ENCODE data around the gene GATC. TPM values are rescaled to one million over a fixed set of nuclear protein-coding genes. Genes with fewer than 3 reads are reported as not detected.

GATC gene
- total and polyA plus RNA-seq, 2 donors (not counting 3 experiments of a cell fraction or from before 2014, with no cell fraction given): 13.0 to 28.8 TPM

DNA sequence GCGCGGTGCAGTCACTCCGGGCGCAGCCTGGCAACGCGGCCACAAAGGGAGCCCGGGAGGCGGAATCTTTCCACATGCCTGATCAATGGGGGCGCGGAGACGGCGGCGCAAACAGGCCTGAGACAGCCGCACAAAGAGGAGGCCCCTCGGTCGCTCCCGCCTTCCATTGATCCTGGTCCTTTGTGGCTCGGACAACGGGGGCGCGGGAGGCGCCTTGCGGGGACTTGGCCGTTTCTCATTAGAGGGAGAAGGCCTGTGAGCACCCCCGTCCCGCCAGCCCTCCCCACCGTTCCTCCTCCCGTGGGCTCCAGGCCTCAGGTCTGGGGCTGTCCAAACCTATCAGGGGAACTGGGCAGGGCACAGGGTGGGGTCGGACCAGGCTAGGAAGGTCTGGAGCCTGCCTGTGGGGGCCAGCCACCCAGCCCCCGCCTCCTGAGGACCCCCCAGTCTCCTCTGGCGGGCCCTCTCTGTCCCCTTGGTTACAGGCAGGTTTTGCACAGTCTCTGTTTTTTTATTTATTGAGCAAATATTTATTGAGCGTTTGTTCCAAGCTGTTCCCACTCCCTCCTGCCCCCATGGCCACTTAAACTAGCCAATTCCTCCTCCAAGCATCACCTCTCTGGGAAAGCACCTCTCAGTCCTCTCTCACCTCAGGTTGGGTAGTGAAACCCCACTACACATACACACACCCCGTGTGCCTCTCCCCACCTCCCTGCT, 48.3 kb upstream of the GATC start:
- no peak for DNase-seq (ENCODE audit: low read depth, low spot score)
- FAIRE-seq: no peak
- no peaks in the 10 kb centered on the region for H3K79me2 ChIP-seq (ENCODE audit: control insufficient read depth, insufficient read depth, low read length)
- H3K4me3 ChIP-seq (replicated peaks in 1 of 3; ENCODE audit: insufficient read depth in 1 of 3, low read depth in 1 of 3, low read length in 3 of 3): no peak overlapping the region
- TF ChIP-seq POLR2A (IDR thresholded peaks at IDR 0.05; ENCODE audit: low read depth, low read length): no peak
- H3K4me2 ChIP-seq (ENCODE audit: insufficient read depth, low read length): no peak overlapping the region
- intact Hi-C loops (cut with micrococcal nuclease) (no loop called here), dilution Hi-C loops (cut with MboI; ENCODE audit: extremely low pct_ligation_motif_present, low sequenced_read_pairs) (no loop called here)
- H3K27ac ChIP-seq (ENCODE audit: insufficient read depth, low read depth, low read length): no peak overlapping the region
- no peak overlapping the region for H3K9ac ChIP-seq (replicated peaks; ENCODE audit: extremely low read depth, insufficient read depth, low read length)
- no peaks in the 10 kb centered on the region for H3K36me3 ChIP-seq (ENCODE audit: control insufficient read depth in 2 of 2, extremely low read depth in 1 of 2, insufficient read depth in 2 of 2, low read length in 2 of 2)
- no peaks in the 10 kb centered on the region for H4K20me1 ChIP-seq (replicated peaks; ENCODE audit: control insufficient read depth, extremely low read depth, insufficient read depth, low read length)
- no TSS peak for BruUV-seq (replicated peaks)
- no peaks in the 10 kb centered on the region for H3K4me1 ChIP-seq (ENCODE audit: control insufficient read depth, extremely low read depth, insufficient read depth, low read length)
- H3K9me3 ChIP-seq (replicated peaks; ENCODE audit: control insufficient read depth, insufficient read depth, low read length): no peaks in the 10 kb centered on the region
- ChIA-PET CTCF (no interaction called here), POLR2A (no interaction called here)
- no peak overlapping the region for H2AFZ ChIP-seq (ENCODE audit: low read depth, low read length)
- peaks cover 11 to 13% of the 10 kb centered on the region in 2 experiments for H3K27me3 ChIP-seq (ENCODE audit: control insufficient read depth in 2 of 2, insufficient read depth in 2 of 2, low read length in 2 of 2)
- H3K9me1 ChIP-seq (replicated peaks; ENCODE audit: control insufficient read depth, extremely low read depth, insufficient read depth, low read length): no peaks in the 10 kb centered on the region

DNA sequence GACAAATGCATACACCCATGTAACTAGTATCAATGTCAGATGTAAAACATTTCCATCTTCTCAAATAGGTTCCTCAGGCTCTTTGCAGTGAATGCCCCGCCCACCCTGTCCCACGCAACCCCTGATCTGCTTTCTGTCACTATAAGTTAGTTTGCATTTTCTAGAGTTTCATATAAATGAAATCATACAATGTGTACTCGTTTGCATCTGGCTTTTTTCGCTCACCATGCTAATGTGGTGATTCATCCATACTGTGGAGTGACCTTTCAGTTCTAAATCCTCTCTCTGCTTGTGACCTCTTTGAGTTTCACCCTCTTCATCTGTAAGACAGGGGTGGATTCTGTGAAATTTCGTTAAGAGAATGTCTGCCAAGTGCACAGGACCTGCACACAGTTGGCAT, 46.7 kb upstream of the GATC start:
- DNase-seq (ENCODE audit: low read depth, low spot score) (no peak), FAIRE-seq (no peak)
- Histone ChIP-seq H3K27me3 (ENCODE audit: control insufficient read depth in 2 of 2, insufficient read depth in 2 of 2, low read length in 2 of 2) (peaks cover 4 to 8% of the 10 kb centered on the region in 2 experiments), H3K36me3 (ENCODE audit: control insufficient read depth in 2 of 2, extremely low read depth in 1 of 2, insufficient read depth in 2 of 2, low read length in 2 of 2) (no peaks in the 10 kb centered on the region), H3K4me2 (ENCODE audit: insufficient read depth, low read length) (no peak overlapping the region), H3K9ac (replicated peaks; ENCODE audit: extremely low read depth, insufficient read depth, low read length) (no peak overlapping the region), H4K20me1 (replicated peaks; ENCODE audit: control insufficient read depth, extremely low read depth, insufficient read depth, low read length) (no peaks in the 10 kb centered on the region), H3K9me1 (replicated peaks; ENCODE audit: control insufficient read depth, extremely low read depth, insufficient read depth, low read length) (no peaks in the 10 kb centered on the region), H3K27ac (ENCODE audit: insufficient read depth, low read depth, low read length) (no peak overlapping the region), H3K9me3 (replicated peaks; ENCODE audit: control insufficient read depth, insufficient read depth, low read length) (no peaks in the 10 kb centered on the region), H2AFZ (ENCODE audit: low read depth, low read length) (no peak overlapping the region), H3K79me2 (ENCODE audit: control insufficient read depth, insufficient read depth, low read length) (no peaks in the 10 kb centered on the region), H3K4me3 (replicated peaks in 1 of 3; ENCODE audit: insufficient read depth in 1 of 3, low read depth in 1 of 3, low read length in 3 of 3) (no peak overlapping the region), H3K4me1 (ENCODE audit: control insufficient read depth, extremely low read depth, insufficient read depth, low read length) (no peaks in the 10 kb centered on the region)
- TF ChIP-seq POLR2A (IDR thresholded peaks at IDR 0.05; ENCODE audit: low read depth, low read length) (no peak), EZH2 (IDR thresholded peaks at IDR 0.05; ENCODE audit: borderline replicate concordance, low read depth, low read length, severe bottlenecking) (no peak), GATA2 (IDR thresholded peaks at IDR 0.05; ENCODE audit: insufficient read depth, insufficient read length, low read depth, low read length) (no peak), POLR2AphosphoS5 (IDR thresholded peaks at IDR 0.05; ENCODE audit: insufficient read depth, low read depth, low read length) (no peak), MYC (IDR thresholded peaks at IDR 0.05; ENCODE audit: low read depth, low read length) (no peak), FOS (IDR thresholded peaks at IDR 0.05; ENCODE audit: borderline replicate concordance, insufficient read depth, low read length) (no peak)
- TF ChIP-seq, protein P1, sequence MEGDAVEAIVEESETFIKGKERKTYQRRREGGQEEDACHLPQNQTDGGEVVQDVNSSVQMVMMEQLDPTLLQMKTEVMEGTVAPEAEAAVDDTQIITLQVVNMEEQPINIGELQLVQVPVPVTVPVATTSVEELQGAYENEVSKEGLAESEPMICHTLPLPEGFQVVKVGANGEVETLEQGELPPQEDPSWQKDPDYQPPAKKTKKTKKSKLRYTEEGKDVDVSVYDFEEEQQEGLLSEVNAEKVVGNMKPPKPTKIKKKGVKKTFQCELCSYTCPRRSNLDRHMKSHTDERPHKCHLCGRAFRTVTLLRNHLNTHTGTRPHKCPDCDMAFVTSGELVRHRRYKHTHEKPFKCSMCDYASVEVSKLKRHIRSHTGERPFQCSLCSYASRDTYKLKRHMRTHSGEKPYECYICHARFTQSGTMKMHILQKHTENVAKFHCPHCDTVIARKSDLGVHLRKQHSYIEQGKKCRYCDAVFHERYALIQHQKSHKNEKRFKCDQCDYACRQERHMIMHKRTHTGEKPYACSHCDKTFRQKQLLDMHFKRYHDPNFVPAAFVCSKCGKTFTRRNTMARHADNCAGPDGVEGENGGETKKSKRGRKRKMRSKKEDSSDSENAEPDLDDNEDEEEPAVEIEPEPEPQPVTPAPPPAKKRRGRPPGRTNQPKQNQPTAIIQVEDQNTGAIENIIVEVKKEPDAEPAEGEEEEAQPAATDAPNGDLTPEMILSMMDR (IDR thresholded peaks at IDR 0.05; ENCODE audit: extremely low read depth in 1 of 2, insufficient read depth in 1 of 2, low read depth in 1 of 2, low read length in 2 of 2): no peak
- ChIA-PET POLR2A (no interaction called here), CTCF (interaction anchor here (1.0 kb wide), 1 partner anchor 30 kb away, joined by 3 read pairs; no protein-coding TSS in a partner anchor)
- dilution Hi-C loops (cut with MboI; ENCODE audit: extremely low pct_ligation_motif_present, low sequenced_read_pairs) (no loop called here), intact Hi-C loops (cut with micrococcal nuclease) (no loop called here)
- BruUV-seq (replicated peaks): no TSS peak

Data from endothelial cell of umbilical vein (primary cell).